Ramos (cell line): Measurements from ENCODE around the gene FBXW4.

Source experiments
- in situ Hi-C: fragments of 300-500 bp; cut with MboI; formaldehyde crosslinking; loops from one replicate; pipeline ENCODE4 v1.14.3; 2022; ENCODE audit warnings: low sequenced_read_pairs; ENCODE audit not compliant: unreplicated experiment

The FBXW4 gene

GRCh38 chr10:101704331-101704730 is 9.4 kb upstream of the FBXW4 start:
- in situ Hi-C loops, result no loop called here

- in situ Hi-C loops, result no loop called here
Observed at GRCh38 chr10:101696632-101697031, 1.7 kb upstream of the FBXW4 start.

- in situ Hi-C loops, result no loop called here
Observed at GRCh38 chr10:101695404-101695890, 477 bp upstream of the FBXW4 start.

- in situ Hi-C loops, result no loop called here
Observed at GRCh38 chr10:101693978-101694673, 844 bp downstream of the FBXW4 start.

GRCh38 chr10:101693651-101693977 is 1.4 kb downstream of the FBXW4 start:
- in situ Hi-C loops, result no loop called here

GRCh38 chr10:101691081-101691480 is 3.9 kb downstream of the FBXW4 start:
- in situ Hi-C loops, result no loop called here

- in situ Hi-C loops, result no loop called here
Observed at GRCh38 chr10:101690461-101690860, 4.5 kb downstream of the FBXW4 start.

- in situ Hi-C loops, result no loop called here
Observed at GRCh38 chr10:101687071-101687658, 7.8 kb downstream of the FBXW4 start.

GRCh38 chr10:101686133-101686925 is 8.6 kb downstream of the FBXW4 start:
- in situ Hi-C loops, result no loop called here

- in situ Hi-C loops, result no loop called here
Observed at GRCh38 chr10:101684782-101685181, 10.2 kb downstream of the FBXW4 start.

- in situ Hi-C loops, result no loop called here
Observed at GRCh38 chr10:101683276-101683675, 11.7 kb downstream of the FBXW4 start.

GRCh38 chr10:101682172-101682825 is 12.7 kb downstream of the FBXW4 start:
- in situ Hi-C loops, result no loop called here

GRCh38 chr10:101676565-101676964 is 18.4 kb downstream of the FBXW4 start:
- in situ Hi-C loops, result no loop called here

- in situ Hi-C loops, result no loop called here
Observed at GRCh38 chr10:101675115-101675514, 19.9 kb downstream of the FBXW4 start.

GRCh38 chr10:101672536-101672935 is 22.4 kb downstream of the FBXW4 start:
- in situ Hi-C loops, result no loop called here

- in situ Hi-C loops, result no loop called here
Observed at GRCh38 chr10:101671453-101671852, 23.5 kb downstream of the FBXW4 start.

GRCh38 chr10:101670635-101671034 is 24.3 kb downstream of the FBXW4 start:
- in situ Hi-C loops, result no loop called here

- in situ Hi-C loops, result no loop called here
Observed at GRCh38 chr10:101669181-101669580, 25.8 kb downstream of the FBXW4 start.

- in situ Hi-C loops, result no loop called here
Observed at GRCh38 chr10:101668566-101668965, 26.4 kb downstream of the FBXW4 start.

GRCh38 chr10:101666083-101666482 is 28.9 kb downstream of the FBXW4 start:
- in situ Hi-C loops, result no loop called here

- in situ Hi-C loops, result no loop called here
Observed at GRCh38 chr10:101663097-101663496, 31.9 kb downstream of the FBXW4 start.
